Effector memory CD8-positive, alpha-beta T cell (primary cell): Measurements from ENCODE around the gene PCDHA1.

Source experiments
- ATAC-seq: fragments of 150-1000 bp; cut with Tn5 transposase; replicated peaks from 2 replicates; pipeline ENCODE4 v1.10.0; 2021; ENCODE audit warnings: mild to moderate bottlenecking, moderate library complexity
- DNase-seq, 3 experiments: peaks; one replicate each; pipeline ENCODE4 v3.0.0; 2021
- H3K27ac Mint-ChIP-seq, 2 donors: one replicate each; pipeline ENCODE4 v1.8.0; 2022; ENCODE audit warnings: mild to moderate bottlenecking in 2 of 2, mixed read lengths in 2 of 2, moderate library complexity in 2 of 2
- H3K27me3 Mint-ChIP-seq, 2 donors: one replicate each; pipeline ENCODE4 v1.8.0; 2022; ENCODE audit warnings: mixed read lengths in 2 of 2
- H3K36me3 Mint-ChIP-seq: one replicate; pipeline ENCODE4 v1.8.0; 2022; ENCODE audit warnings: mild to moderate bottlenecking, moderate library complexity, mixed read lengths; ENCODE audit not compliant: insufficient read depth
- H3K4me1 Mint-ChIP-seq, 2 donors: one replicate each; pipeline ENCODE4 v1.8.0; 2022; ENCODE audit warnings: low read depth in 2 of 2, mixed read lengths in 2 of 2
- H3K4me3 Mint-ChIP-seq, 2 donors: one replicate each; pipeline ENCODE4 v1.8.0; 2022; ENCODE audit warnings: mild to moderate bottlenecking in 2 of 2, mixed read lengths in 2 of 2, moderate library complexity in 2 of 2
- H3K9me3 Mint-ChIP-seq, 2 donors: one replicate each; pipeline ENCODE4 v1.8.0; 2022; ENCODE audit warnings: mixed read lengths in 2 of 2

PCDHA1 gene

GRCh38 chr5:140953234-140953633 is 167.3 kb downstream of the PCDHA1 start:
- no peaks in the 10 kb centered on the region for H3K27me3 Mint-ChIP-seq
- no peaks in the 10 kb centered on the region for H3K4me1 Mint-ChIP-seq
- ATAC-seq (no peak), DNase-seq (no peak)
- H3K9me3 Mint-ChIP-seq = no peaks in the 10 kb centered on the region
- H3K4me3 Mint-ChIP-seq = no peak overlapping the region
- no peaks in the 10 kb centered on the region for H3K36me3 Mint-ChIP-seq
- H3K27ac Mint-ChIP-seq = no peak overlapping the region

- Mint-ChIP-seq H3K4me3 (no peak overlapping the region), H3K27me3 (peaks cover 20 to 45% of the 10 kb centered on the region in 2 donors)
Measured at GRCh38 chr5:140962190-140962589, 176.2 kb downstream of the PCDHA1 start.

GRCh38 chr5:140964356-140964755 is 178.4 kb downstream of the PCDHA1 start:
- peaks cover 28 to 60% of the 10 kb centered on the region in 2 donors for H3K27me3 Mint-ChIP-seq
- no peak for ATAC-seq

More at GRCh38 chr5:140962190-140962589, 176.2 kb downstream of the PCDHA1 start:
- no peaks in the 10 kb centered on the region for H3K9me3 Mint-ChIP-seq
- ATAC-seq (no peak), DNase-seq (no peak)
- H3K36me3 Mint-ChIP-seq = no peaks in the 10 kb centered on the region
- H3K27ac Mint-ChIP-seq = no peak overlapping the region
- no peaks in the 10 kb centered on the region for H3K4me1 Mint-ChIP-seq

GRCh38 chr5:140965905-140966292 is 180.0 kb downstream of the PCDHA1 start:
- no peak overlapping the region for H3K27ac Mint-ChIP-seq
- peaks cover 28 to 60% of the 10 kb centered on the region in 2 donors for H3K27me3 Mint-ChIP-seq
- DNase-seq (no peak), ATAC-seq (no peak)
- H3K9me3 Mint-ChIP-seq = no peaks in the 10 kb centered on the region
- no peak overlapping the region for H3K4me3 Mint-ChIP-seq
- no peaks in the 10 kb centered on the region for H3K36me3 Mint-ChIP-seq
- H3K4me1 Mint-ChIP-seq = no peaks in the 10 kb centered on the region

More at GRCh38 chr5:140964356-140964755, 178.4 kb downstream of the PCDHA1 start:
- no peak for DNase-seq
- H3K9me3 Mint-ChIP-seq = no peaks in the 10 kb centered on the region
- H3K36me3 Mint-ChIP-seq = no peaks in the 10 kb centered on the region
- no peak overlapping the region for H3K27ac Mint-ChIP-seq
- no peaks in the 10 kb centered on the region for H3K4me1 Mint-ChIP-seq
- no peak overlapping the region for H3K4me3 Mint-ChIP-seq

- no peak within 1 kb of the TSS for H3K27ac Mint-ChIP-seq
- no peaks in the 10 kb centered on the region for H3K36me3 Mint-ChIP-seq
- H3K27me3 Mint-ChIP-seq = peaks cover 28 to 60% of the 10 kb centered on the region in 2 donors
- H3K4me3 Mint-ChIP-seq = no peak within 1 kb of the TSS
- no peak for ATAC-seq
- H3K9me3 Mint-ChIP-seq = no peaks in the 10 kb centered on the region
- H3K4me1 Mint-ChIP-seq = no peaks in the 10 kb centered on the region
- no peak for DNase-seq
Measured at GRCh38 chr5:140966293-140967225, 180.6 kb downstream of the PCDHA1 start, which contains the start of gene PCDHAC2. Gene PCDHAC2, plus strand, starts transcription at chr5:140966476. Its CDS starts 291 bp downstream, at chr5:140966767.

GRCh38 chr5:140967226-140967893 is 181.4 kb downstream of the PCDHA1 start:
- H3K36me3 Mint-ChIP-seq = no peaks in the 10 kb centered on the region
- H3K27ac Mint-ChIP-seq = no peak overlapping the region
- H3K4me3 Mint-ChIP-seq = no peak overlapping the region
- H3K9me3 Mint-ChIP-seq = no peaks in the 10 kb centered on the region
- peaks cover 28 to 58% of the 10 kb centered on the region in 2 donors for H3K27me3 Mint-ChIP-seq
- no peak for ATAC-seq
- DNase-seq = no peak
- H3K4me1 Mint-ChIP-seq = no peaks in the 10 kb centered on the region

- H3K9me3 Mint-ChIP-seq = no peaks in the 10 kb centered on the region
- H3K4me1 Mint-ChIP-seq = no peaks in the 10 kb centered on the region
- ATAC-seq = no peak
- H3K36me3 Mint-ChIP-seq = no peaks in the 10 kb centered on the region
- no peak overlapping the region for H3K4me3 Mint-ChIP-seq
- no peak overlapping the region for H3K27ac Mint-ChIP-seq
- peaks cover 21 to 36% of the 10 kb centered on the region in 2 donors for H3K27me3 Mint-ChIP-seq
- DNase-seq = no peak
Measured at GRCh38 chr5:140969880-140970279, 183.9 kb downstream of the PCDHA1 start.

GRCh38 chr5:140973550-140973949 is 187.6 kb downstream of the PCDHA1 start:
- peaks cover 0 to 3% of the 10 kb centered on the region in 2 donors for H3K9me3 Mint-ChIP-seq

GRCh38 chr5:140977003-140977402 is 191.1 kb downstream of the PCDHA1 start:
- H3K36me3 Mint-ChIP-seq = no peaks in the 10 kb centered on the region
- H3K4me1 Mint-ChIP-seq = no peaks in the 10 kb centered on the region
- peaks cover 12 to 18% of the 10 kb centered on the region in 2 donors for H3K27me3 Mint-ChIP-seq
- peaks cover 0 to 3% of the 10 kb centered on the region in 2 donors for H3K9me3 Mint-ChIP-seq
- DNase-seq (no peak), ATAC-seq (no peak)
- H3K4me3 Mint-ChIP-seq = no peak overlapping the region
- no peak overlapping the region for H3K27ac Mint-ChIP-seq

More at GRCh38 chr5:140973550-140973949, 187.6 kb downstream of the PCDHA1 start:
- no peak overlapping the region for H3K4me3 Mint-ChIP-seq
- no peak overlapping the region for H3K27ac Mint-ChIP-seq
- DNase-seq (no peak), ATAC-seq (no peak)
- H3K36me3 Mint-ChIP-seq = no peaks in the 10 kb centered on the region
- H3K4me1 Mint-ChIP-seq = no peaks in the 10 kb centered on the region
- H3K27me3 Mint-ChIP-seq = peaks cover 12 to 19% of the 10 kb centered on the region in 2 donors

- Mint-ChIP-seq H3K9me3 (peaks cover 0 to 4% of the 10 kb centered on the region in 2 donors), H3K27ac (no peak overlapping the region), H3K4me1 (no peaks in the 10 kb centered on the region), H3K4me3 (no peak overlapping the region), H3K36me3 (no peaks in the 10 kb centered on the region), H3K27me3 (peaks cover 12 to 18% of the 10 kb centered on the region in 2 donors)
- DNase-seq = no peak
- no peak for ATAC-seq
Measured at GRCh38 chr5:140978260-140978659, 192.3 kb downstream of the PCDHA1 start.

GRCh38 chr5:140978983-140979382 is 193.0 kb downstream of the PCDHA1 start:
- H3K4me3 Mint-ChIP-seq = no peak overlapping the region
- DNase-seq = no peak
- H3K27ac Mint-ChIP-seq = no peak overlapping the region

GRCh38 chr5:140982083-140982716 is 196.3 kb downstream of the PCDHA1 start:
- Mint-ChIP-seq H3K4me3 (no peak overlapping the region), H3K9me3 (peaks cover 0 to 2% of the 10 kb centered on the region in 2 donors), H3K4me1 (no peaks in the 10 kb centered on the region), H3K36me3 (no peaks in the 10 kb centered on the region), H3K27me3 (peaks cover 3 to 10% of the 10 kb centered on the region in 2 donors), H3K27ac (no peak overlapping the region)
- no peak for ATAC-seq
- DNase-seq = no peak

More at GRCh38 chr5:140978983-140979382, 193.0 kb downstream of the PCDHA1 start:
- ATAC-seq = no peak
- Mint-ChIP-seq H3K9me3 (peaks cover 0 to 4% of the 10 kb centered on the region in 2 donors), H3K4me1 (no peaks in the 10 kb centered on the region), H3K27me3 (peaks cover 12 to 18% of the 10 kb centered on the region in 2 donors), H3K36me3 (no peaks in the 10 kb centered on the region)

GRCh38 chr5:140986117-140986521 is 200.2 kb downstream of the PCDHA1 start:
- no peak for ATAC-seq
- Mint-ChIP-seq H3K4me3 (no peak overlapping the region), H3K9me3 (peaks cover 0 to 2% of the 10 kb centered on the region in 2 donors), H3K4me1 (no peaks in the 10 kb centered on the region), H3K27ac (no peak overlapping the region), H3K36me3 (no peaks in the 10 kb centered on the region), H3K27me3 (peaks cover 9 to 19% of the 10 kb centered on the region in 2 donors)
- no peak for DNase-seq
